Measurements from ENCODE around the gene NLRP11. TPM values are rescaled to one million over a fixed set of nuclear protein-coding genes. Genes with fewer than 3 reads are reported as not detected.

Gene NLRP11
- total and polyA plus RNA-seq, 9 of the 15 experiments (the other 6 are each of a cell fraction or from before 2014, with no cell fraction given): 0.07 to 0.29 (median 0.12) TPM; not detected in 1

- TF ChIP-seq SMAD3 (CRISPR knock-in tag; conservative IDR thresholded peaks at IDR 0.05) (no peak), GATAD2B (IDR thresholded peaks at IDR 0.05; ENCODE audit: borderline replicate concordance) (no peak), ZNF436 (CRISPR knock-in tag; IDR thresholded peaks at IDR 0.05) (no peak), ZNF766 (CRISPR knock-in tag; conservative IDR thresholded peaks at IDR 0.05) (no peak), SMAD1 (IDR thresholded peaks at IDR 0.05; ENCODE audit: low read depth, low read length, partially characterized antibody) (no peak), SMC3 (conservative IDR thresholded peaks at IDR 0.05; ENCODE audit: insufficient read depth, low read depth, low read length) (peak; percentile 60), NEUROD1 (IDR thresholded peaks at IDR 0.05; ENCODE audit: borderline replicate concordance, low read depth, low read length, partially characterized antibody) (no peak), CTCF (IDR thresholded peaks at IDR 0.05 in 2 of 3, conservative IDR thresholded peaks at IDR 0.05 in 1 of 3; ENCODE audit: insufficient read depth in 2 of 3, low read depth in 1 of 3, low read length in 3 of 3) (peak; percentile 82 to 87 (median 85)), ZNF253 (CRISPR knock-in tag; conservative IDR thresholded peaks at IDR 0.05) (no peak), ARID3A (IDR thresholded peaks at IDR 0.05; ENCODE audit: borderline replicate concordance, low read depth, low read length) (no peak), ZEB2 (IDR thresholded peaks at IDR 0.05) (no peak), ZNF507 (tag; conservative IDR thresholded peaks at IDR 0.05) (no peak), HMGN3 (IDR thresholded peaks at IDR 0.05; ENCODE audit: borderline replicate concordance, extremely low read depth, insufficient read length, low read depth, low read length) (no peak), MAZ (CRISPR knock-in tag; conservative IDR thresholded peaks at IDR 0.05 in 1 of 2, IDR thresholded peaks at IDR 0.05 in 1 of 2) (peak in 1 of 2 experiments; percentile 48; a peak in 1 of 4 replicates), CREB3L1 (IDR thresholded peaks at IDR 0.05; ENCODE audit: borderline replicate concordance, low read depth) (peak; percentile 55; the same call in 1 of the 2 replicates), MYNN (IDR thresholded peaks at IDR 0.05) (no peak), MYNN (CRISPR knock-in tag; IDR thresholded peaks at IDR 0.05) (no peak), CC2D1A (IDR thresholded peaks at IDR 0.05) (0 out of 2 replicates have a peak, but pooled peaks have one; percentile 19), ZBTB2 (IDR thresholded peaks at IDR 0.05) (no peak), SRSF7 (optimal IDR thresholded peaks at IDR 0.05; ENCODE audit: low read depth, low read length) (no peak)
Observed at GRCh38 chr19:55809381-55810058, 22.3 kb downstream of the NLRP11 start (continued).
